Mucosa of rectum (tissue), 2 donors: Measurements from ENCODE around the gene ADAM29.
"Not testable (repeated sequence)": the region's sequence is repeated elsewhere in the genome, so short reads cannot be mapped to it uniquely, and the experiment has no call there.

ENCODE experiments used
- H3K27ac ChIP-seq, 2 donors: one replicate each; pipeline ENCODE4 v1.7.0; 2013; ENCODE audit warnings: inconsistent platforms in 2 of 2, low read depth in 2 of 2, low read length in 2 of 2
- H3K27me3 ChIP-seq, 2 donors: one replicate each; pipeline ENCODE4 v1.7.0; 2013; ENCODE audit warnings: low read length in 2 of 2; ENCODE audit not compliant: control insufficient read depth in 2 of 2, insufficient read depth in 2 of 2
- H3K36me3 ChIP-seq, 2 donors: one replicate each; pipeline ENCODE4 v1.7.0; 2013; ENCODE audit warnings: low read length in 2 of 2; ENCODE audit not compliant: control insufficient read depth in 2 of 2, insufficient read depth in 2 of 2
- H3K4me1 ChIP-seq, 2 donors: one replicate each; pipeline ENCODE4 v1.7.0; 2013; ENCODE audit warnings: low read length in 2 of 2, mild to moderate bottlenecking in 1 of 2; ENCODE audit not compliant: control insufficient read depth in 2 of 2, insufficient read depth in 2 of 2
- H3K4me3 ChIP-seq, 2 donors: one replicate each; pipeline ENCODE4 v1.7.0; 2013; ENCODE audit warnings: low read length in 2 of 2
- H3K9ac ChIP-seq, 2 donors: one replicate each; pipeline ENCODE4 v1.7.0; 2013; ENCODE audit warnings: low read length in 2 of 2, low read depth in 1 of 2, mild to moderate bottlenecking in 1 of 2
- H3K9me3 ChIP-seq, 2 donors: one replicate each; pipeline ENCODE4 v1.7.0; 2013; ENCODE audit warnings: low read length in 2 of 2; ENCODE audit not compliant: control insufficient read depth in 2 of 2
- donor health status: healthy.
- donor health status: Normal muscosa, but diverticular disease.

ADAM29 gene

GRCh38 chr4:174935607-174936006, 17.4 kb downstream of the ADAM29 start:
- H3K4me3 ChIP-seq: no peak overlapping the region
- H3K9me3 ChIP-seq: peaks cover 0 to 3% of the 10 kb centered on the region in 2 donors
- no peaks in the 10 kb centered on the region for H3K4me1 ChIP-seq
- H3K27ac ChIP-seq: no peak overlapping the region
- H3K9ac ChIP-seq: no peak overlapping the region
- H3K27me3 ChIP-seq: no peaks in the 10 kb centered on the region
- H3K36me3 ChIP-seq: no peaks in the 10 kb centered on the region

- Histone ChIP-seq H3K9me3 (no peaks in the 10 kb centered on the region), H3K27me3 (no peaks in the 10 kb centered on the region), H3K4me1 (no peaks in the 10 kb centered on the region), H3K4me3 (no peak overlapping the region), H3K27ac (no peak overlapping the region), H3K9ac (no peak overlapping the region), H3K36me3 (no peaks in the 10 kb centered on the region)
These were observed 21.8 kb downstream of the ADAM29 start for GRCh38 chr4:174940002-174940401.

- no peaks in the 10 kb centered on the region for H3K9me3 ChIP-seq
- H3K27me3 ChIP-seq: no peaks in the 10 kb centered on the region
- H3K4me1 ChIP-seq: no peaks in the 10 kb centered on the region
- H3K27ac ChIP-seq: no peak overlapping the region
- H3K4me3 ChIP-seq: no peak overlapping the region
- no peak overlapping the region for H3K9ac ChIP-seq
- H3K36me3 ChIP-seq: no peaks in the 10 kb centered on the region
These were observed 28.1 kb downstream of the ADAM29 start for GRCh38 chr4:174946246-174946645.

- Histone ChIP-seq H3K36me3 (no peaks in the 10 kb centered on the region), H3K27me3 (no peaks in the 10 kb centered on the region), H3K4me1 (no peaks in the 10 kb centered on the region), H3K27ac (no peak overlapping the region), H3K9ac (no peak overlapping the region), H3K9me3 (no peaks in the 10 kb centered on the region), H3K4me3 (no peak overlapping the region)
These were observed 30.7 kb downstream of the ADAM29 start for GRCh38 chr4:174948826-174949225.

GRCh38 chr4:174972911-174973310, 54.8 kb downstream of the ADAM29 start:
- Histone ChIP-seq H3K27ac (no peak overlapping the region), H3K9me3 (peaks cover 0 to 2% of the 10 kb centered on the region in 2 donors), H3K36me3 (no peaks in the 10 kb centered on the region), H3K27me3 (no peaks in the 10 kb centered on the region), H3K4me1 (no peaks in the 10 kb centered on the region), H3K4me3 (no peak overlapping the region), H3K9ac (no peak overlapping the region)

GRCh38 chr4:174973336-174973735, 55.2 kb downstream of the ADAM29 start:
- H3K9ac ChIP-seq: no peak overlapping the region
- H3K36me3 ChIP-seq: no peaks in the 10 kb centered on the region
- peaks cover 0 to under 1% of the 10 kb centered on the region in 2 donors for H3K9me3 ChIP-seq
- H3K4me1 ChIP-seq: no peaks in the 10 kb centered on the region
- no peak overlapping the region for H3K4me3 ChIP-seq
- H3K27me3 ChIP-seq: no peaks in the 10 kb centered on the region
- no peak overlapping the region for H3K27ac ChIP-seq

- H3K4me1 ChIP-seq: no peaks in the 10 kb centered on the region
- H3K36me3 ChIP-seq: no peaks in the 10 kb centered on the region
- no peak overlapping the region for H3K4me3 ChIP-seq
- H3K27me3 ChIP-seq: no peaks in the 10 kb centered on the region
- H3K9ac ChIP-seq: no peak overlapping the region
- H3K27ac ChIP-seq: no peak overlapping the region
- H3K9me3 ChIP-seq: peaks cover 0 to 4% of the 10 kb centered on the region in 2 donors
These were observed 65.1 kb downstream of the ADAM29 start for GRCh38 chr4:174983128-174983750.

- not testable (repeated sequence) for H3K9ac ChIP-seq, H3K9me3 ChIP-seq, H3K4me3 ChIP-seq, H3K27ac ChIP-seq, H3K27me3 ChIP-seq, H3K36me3 ChIP-seq, H3K4me1 ChIP-seq
These were observed 65.7 kb downstream of the ADAM29 start for GRCh38 chr4:174983870-174984269.

- H3K9me3 ChIP-seq: peaks cover 0 to 2% of the 10 kb centered on the region in 2 donors
- H3K27me3 ChIP-seq: no peaks in the 10 kb centered on the region
- H3K4me3 ChIP-seq: no peak overlapping the region
These were observed 71.6 kb downstream of the ADAM29 start for GRCh38 chr4:174989791-174990190.

GRCh38 chr4:174993916-174994315, 75.8 kb downstream of the ADAM29 start:
- Histone ChIP-seq H3K9me3 (no peaks in the 10 kb centered on the region), H3K4me3 (no peak overlapping the region), H3K27me3 (no peaks in the 10 kb centered on the region), H3K4me1 (no peaks in the 10 kb centered on the region), H3K9ac (no peak overlapping the region), H3K36me3 (no peaks in the 10 kb centered on the region), H3K27ac (no peak overlapping the region)

More at GRCh38 chr4:174989791-174990190, 71.6 kb downstream of the ADAM29 start:
- no peak overlapping the region for H3K27ac ChIP-seq
- H3K9ac ChIP-seq: no peak overlapping the region
- no peaks in the 10 kb centered on the region for H3K36me3 ChIP-seq
- no peaks in the 10 kb centered on the region for H3K4me1 ChIP-seq

GRCh38 chr4:174996079-174996478, 77.9 kb downstream of the ADAM29 start:
- H3K4me3 ChIP-seq: no peak overlapping the region
- H3K4me1 ChIP-seq: no peaks in the 10 kb centered on the region
- no peak overlapping the region for H3K27ac ChIP-seq
- H3K9me3 ChIP-seq: no peaks in the 10 kb centered on the region
- H3K36me3 ChIP-seq: no peaks in the 10 kb centered on the region
- no peak overlapping the region for H3K9ac ChIP-seq
- no peaks in the 10 kb centered on the region for H3K27me3 ChIP-seq
